Fibroblast of the aortic adventitia (primary cell): ENCODE data around the gene ARHGAP42. TPM values are rescaled to one million over a fixed set of nuclear protein-coding genes. Genes with fewer than 3 reads are reported as not detected.

Experiments used
- DNase-seq: peaks from one replicate; pipeline ENCODE4 v3.0.0-alpha.2; 2010; ENCODE audit warnings: low read depth
- H3K4me3 ChIP-seq: 2 replicates; pipeline ENCODE4 v1.5.1; 2011; ENCODE audit warnings: low read depth, mild to moderate bottlenecking, control low read depth, low read length, moderate library complexity
- CTCF ChIP-seq: IDR thresholded peaks from 2 replicates; pipeline ENCODE4 v1.5.1; 2011; ENCODE audit warnings: mild to moderate bottlenecking, low read length, control low read depth, inconsistent platforms; ENCODE audit not compliant: insufficient read depth
- total RNA-seq: library from RNA; depleted of rRNA; stranded (reverse); fragments of >200 nt; gene quantifications from 2 replicates; pipeline ENCODE4 v1.2.3, GENCODE V29; 2012; ENCODE audit warnings: low replicate concordance

The ARHGAP42 gene
- total RNA-seq, 1 donor, result 12.6 TPM

GRCh38 chr11:100689141-100689540 lies 2.1 kb downstream of the ARHGAP42 start:
- DNase-seq, result no peak
- TF ChIP-seq CTCF, result no peak
- H3K4me3 ChIP-seq, result peak overlapping the region; percentile 81

- DNase-seq, result peak; percentile 25
- no peak for TF ChIP-seq CTCF
- no peak overlapping the region for H3K4me3 ChIP-seq
Observed at GRCh38 chr11:100691896-100692653, 5.0 kb downstream of the ARHGAP42 start.

- no peak for TF ChIP-seq CTCF
- no peak for DNase-seq
Observed at GRCh38 chr11:100695911-100696310, 8.8 kb downstream of the ARHGAP42 start.

GRCh38 chr11:100703139-100703538 lies 16.1 kb downstream of the ARHGAP42 start:
- TF ChIP-seq CTCF, result no peak
- H3K4me3 ChIP-seq, result no peak overlapping the region
- DNase-seq, result no peak

More at GRCh38 chr11:100695911-100696310, 8.8 kb downstream of the ARHGAP42 start:
- H3K4me3 ChIP-seq, result no peak overlapping the region

- H3K4me3 ChIP-seq, result no peak overlapping the region
- no peak for DNase-seq
- no peak for TF ChIP-seq CTCF
Observed at GRCh38 chr11:100703801-100704575, 16.9 kb downstream of the ARHGAP42 start.

- H3K4me3 ChIP-seq, result no peak overlapping the region
- DNase-seq, result no peak
- TF ChIP-seq CTCF, result no peak
Observed at GRCh38 chr11:100705447-100705846, 18.4 kb downstream of the ARHGAP42 start.
